GM04504 (cell line): Measurements from ENCODE around the gene MAP7.
"Not testable (repeated sequence)": the region's sequence is repeated elsewhere in the genome, so short reads cannot be mapped to it uniquely, and the experiment has no call there.

Experiments used
- DNase-seq: peaks from one replicate; pipeline ENCODE4 v3.0.0-alpha.2; 2012; ENCODE audit warnings: low read depth

The MAP7 gene

DNA sequence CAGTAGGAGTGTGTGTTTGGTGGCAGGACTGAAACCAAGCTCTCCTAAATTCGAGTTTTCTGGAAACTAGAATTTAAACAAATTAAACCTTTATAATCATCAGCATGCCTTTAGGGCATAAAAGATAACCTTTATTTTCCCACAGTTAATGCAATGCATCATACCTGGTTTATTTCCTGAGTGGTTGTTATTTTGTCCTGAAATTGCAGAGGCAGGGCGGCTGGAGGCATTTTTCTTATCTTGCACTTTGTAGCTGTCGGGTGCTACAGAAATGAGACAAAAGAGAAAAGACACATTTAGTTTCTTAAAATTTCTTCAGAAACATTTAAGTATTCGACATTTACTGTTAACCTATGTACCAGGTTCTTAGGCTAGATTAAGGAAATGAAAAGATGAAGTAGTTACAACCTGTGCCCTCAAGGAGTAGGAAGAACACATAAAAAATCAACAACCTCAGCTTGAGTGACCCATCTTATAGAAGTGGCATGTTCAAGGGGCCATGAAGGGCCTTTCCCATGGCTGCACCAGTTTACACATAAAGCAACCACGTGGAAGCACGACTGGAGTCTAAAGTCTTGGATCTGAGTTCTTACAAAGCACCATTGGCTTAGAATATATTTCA is 128.6 kb downstream of the MAP7 start:
- DNase-seq: no peak

DNA sequence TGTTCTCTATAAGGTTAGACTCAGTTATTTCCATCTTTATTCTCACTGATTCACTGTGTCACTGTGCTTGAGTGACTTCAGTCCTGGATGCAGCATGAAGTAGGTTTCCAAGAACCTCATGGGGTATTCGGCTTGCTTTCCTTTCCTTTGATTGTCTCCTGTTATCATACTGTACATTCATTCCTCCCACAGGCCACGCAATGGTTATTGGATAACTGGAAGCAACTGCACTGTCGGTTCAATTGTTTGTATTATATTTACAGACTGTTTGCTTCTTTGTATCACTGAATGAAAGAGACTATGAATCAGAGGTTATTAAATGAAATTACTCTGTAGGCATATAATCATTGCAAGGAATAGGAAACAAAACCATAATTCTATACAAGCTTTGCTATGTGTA is 129.4 kb downstream of the MAP7 start:
- no peak for DNase-seq

DNA sequence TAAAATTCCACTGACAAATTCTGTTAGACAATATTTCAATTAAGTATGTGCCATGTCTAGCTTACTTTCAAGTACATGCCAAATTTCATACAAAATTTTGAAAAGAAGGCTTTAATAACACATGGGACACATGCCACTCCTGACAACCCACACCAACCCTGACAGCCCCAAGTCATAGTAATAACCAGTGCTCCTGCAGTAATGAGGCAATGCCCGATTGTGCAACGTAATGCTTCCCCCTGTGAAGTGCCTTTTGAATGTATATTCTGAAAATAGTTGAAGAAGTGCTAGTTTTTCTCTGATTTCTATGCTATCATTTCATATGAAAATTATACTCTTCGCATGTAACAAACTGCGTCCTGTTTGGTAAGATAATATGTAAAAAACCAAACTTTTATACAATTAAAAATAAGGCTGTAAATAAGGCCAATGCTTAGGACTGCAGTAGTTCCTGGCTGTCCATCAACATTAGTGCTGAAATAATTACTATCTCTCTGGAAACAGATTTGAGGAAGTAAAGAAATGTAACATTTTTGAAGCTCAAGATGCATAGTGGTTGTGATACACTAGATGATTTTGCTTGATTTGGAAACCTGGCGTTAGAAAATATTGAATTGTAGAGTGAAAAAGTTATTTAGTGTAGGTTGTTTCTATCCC is 134.7 kb downstream of the MAP7 start:
- no peak for DNase-seq

DNA sequence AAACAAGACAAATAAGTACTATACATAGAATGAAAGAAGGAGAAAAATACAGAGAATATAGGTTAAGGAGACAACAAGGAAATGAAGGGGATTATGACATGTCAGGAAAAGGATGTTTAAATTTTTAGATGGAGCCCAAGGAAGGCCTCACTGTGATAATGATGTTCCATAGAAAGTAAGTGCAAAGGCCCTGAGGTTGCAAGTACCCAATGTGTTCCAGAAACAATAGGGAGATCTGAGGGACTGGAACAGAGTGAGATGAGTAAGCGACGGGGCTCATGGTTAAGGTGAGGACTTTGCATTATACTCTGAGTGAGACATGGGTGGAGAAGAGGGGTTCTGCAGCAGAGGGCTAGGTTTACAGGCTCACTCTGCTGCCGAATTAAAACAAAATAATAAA is 137.8 kb downstream of the MAP7 start:
- DNase-seq: no peak

DNA sequence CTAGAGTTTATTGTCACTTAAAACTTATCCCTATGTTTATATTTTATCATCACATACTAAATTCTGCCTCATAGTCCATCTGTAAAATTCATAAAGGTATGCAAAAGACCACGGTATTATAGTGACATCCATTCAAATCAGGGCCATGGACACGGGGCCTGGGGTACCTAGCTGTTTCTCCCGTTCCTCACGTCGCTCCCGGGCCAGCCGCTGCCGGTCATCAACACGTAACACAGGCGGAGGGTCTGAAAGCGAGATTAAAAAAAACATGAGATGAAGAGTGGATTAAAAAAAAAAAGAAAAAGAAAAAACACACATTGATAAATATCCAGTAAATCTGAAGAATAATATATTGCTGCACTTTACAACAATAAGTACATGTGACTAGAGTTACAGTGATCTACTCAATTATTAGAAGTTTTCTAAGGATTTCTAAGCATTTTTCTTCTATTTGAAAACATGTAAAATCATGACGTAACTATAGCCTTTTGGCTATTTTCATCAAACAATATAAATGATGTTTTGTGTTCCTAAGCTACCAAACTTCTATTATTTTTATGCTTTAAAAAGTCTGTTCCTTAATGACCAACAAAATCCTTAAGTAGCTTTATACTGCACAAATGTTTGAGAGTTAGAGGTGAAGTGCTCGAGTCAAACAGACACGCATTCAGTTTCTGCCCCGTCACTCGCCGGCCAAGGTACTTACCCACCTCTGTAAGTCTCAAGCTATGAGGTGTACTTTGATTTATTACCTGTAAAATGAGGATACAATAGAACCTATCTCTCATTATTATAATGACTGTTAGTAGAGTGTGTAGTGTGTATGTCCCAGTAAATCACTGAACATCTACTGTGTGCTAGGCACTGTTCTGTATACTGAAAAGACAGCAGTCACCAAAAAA is 138.5 kb downstream of the MAP7 start:
- no peak for DNase-seq

DNA sequence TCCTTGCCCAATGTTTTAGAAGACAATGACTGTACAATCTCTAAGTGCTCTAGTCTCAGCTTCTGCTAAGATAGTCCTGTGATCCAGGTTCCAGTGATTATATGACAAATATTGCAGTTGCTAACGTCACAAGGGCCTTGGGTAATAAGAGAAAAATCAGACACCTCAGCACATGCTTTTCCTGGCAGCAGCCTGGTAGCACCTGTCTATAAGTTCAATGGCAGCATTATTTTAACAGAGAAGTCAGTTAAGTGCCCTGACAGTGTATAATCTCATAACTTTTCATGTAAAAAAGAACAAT is 139.2 kb downstream of the MAP7 start:
- DNase-seq: no peak

DNA sequence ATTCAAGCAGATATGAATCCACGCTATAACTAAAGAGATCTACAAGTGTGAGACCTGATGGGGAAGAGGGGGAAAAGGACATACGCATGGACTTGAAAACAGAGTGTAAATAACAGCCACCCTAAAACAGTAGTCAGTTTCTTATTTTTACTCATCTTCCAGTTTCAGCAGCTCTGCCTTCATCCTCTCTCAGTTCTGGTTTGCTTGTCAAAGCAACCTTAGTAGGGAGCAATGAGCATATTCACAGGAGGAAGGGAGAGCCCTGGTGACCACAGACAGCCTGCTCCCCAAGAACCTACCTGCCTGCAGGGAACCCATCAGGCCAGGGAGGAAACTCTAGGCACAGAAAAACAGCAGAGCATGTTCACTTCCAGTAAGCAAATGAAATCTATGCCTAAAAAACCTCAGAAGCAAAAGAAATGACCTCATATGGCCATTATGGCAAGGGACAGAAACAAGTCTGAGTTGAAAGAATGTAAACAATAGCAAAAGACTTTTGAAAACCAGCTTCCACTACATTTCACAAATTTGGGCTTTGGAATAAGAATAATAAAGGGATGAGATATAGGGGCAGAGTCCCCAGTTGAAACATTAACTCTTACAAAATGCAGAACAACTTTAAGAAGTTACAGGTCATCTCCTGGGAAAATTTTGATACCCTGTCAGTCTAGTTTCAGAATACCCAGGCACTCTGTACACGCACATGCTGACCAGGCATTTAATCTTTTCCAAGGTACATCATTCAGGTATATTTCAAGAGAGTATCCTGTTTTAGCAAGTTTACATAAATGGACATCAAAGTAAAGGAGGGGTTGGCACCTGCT is 139.8 kb downstream of the MAP7 start:
- no peak for DNase-seq

DNA sequence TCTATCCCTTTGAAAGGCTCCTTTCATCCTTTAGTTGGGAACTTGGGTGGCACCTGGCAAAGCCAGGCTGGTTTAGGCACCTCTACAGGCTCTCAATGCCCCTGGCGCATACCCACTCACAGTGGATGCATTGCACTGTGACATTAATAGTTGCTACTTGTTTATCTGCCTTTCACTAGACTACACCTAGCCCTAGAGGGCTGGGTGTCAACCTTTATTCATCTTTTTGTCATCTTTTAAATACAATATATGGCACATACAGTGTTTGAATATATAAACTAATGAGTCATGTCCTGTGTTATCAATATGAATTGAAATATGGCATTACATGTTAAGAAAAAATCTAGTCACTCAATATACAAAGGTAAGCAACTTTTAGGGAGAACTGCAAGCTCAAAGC is 140.6 kb downstream of the MAP7 start:
- DNase-seq: no peak

DNA sequence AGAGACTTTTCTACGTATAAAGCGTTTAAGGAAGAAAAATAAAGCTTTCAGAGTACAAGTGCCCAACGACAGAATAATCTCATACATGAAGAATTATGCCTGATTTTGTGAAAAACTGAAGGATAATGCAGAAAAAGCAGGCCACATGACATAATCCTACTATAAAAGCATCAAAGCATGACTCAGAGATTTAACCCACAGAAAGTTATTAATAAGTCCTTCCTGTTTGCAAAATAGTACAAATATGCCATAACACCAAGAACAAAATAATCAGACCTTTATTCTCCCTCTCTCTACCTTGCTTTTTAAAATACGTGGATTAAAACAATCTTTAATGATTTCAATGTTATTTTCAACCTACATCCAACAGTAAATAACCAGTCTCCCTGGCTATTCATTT is 142.0 kb downstream of the MAP7 start:
- DNase-seq: no peak

DNA sequence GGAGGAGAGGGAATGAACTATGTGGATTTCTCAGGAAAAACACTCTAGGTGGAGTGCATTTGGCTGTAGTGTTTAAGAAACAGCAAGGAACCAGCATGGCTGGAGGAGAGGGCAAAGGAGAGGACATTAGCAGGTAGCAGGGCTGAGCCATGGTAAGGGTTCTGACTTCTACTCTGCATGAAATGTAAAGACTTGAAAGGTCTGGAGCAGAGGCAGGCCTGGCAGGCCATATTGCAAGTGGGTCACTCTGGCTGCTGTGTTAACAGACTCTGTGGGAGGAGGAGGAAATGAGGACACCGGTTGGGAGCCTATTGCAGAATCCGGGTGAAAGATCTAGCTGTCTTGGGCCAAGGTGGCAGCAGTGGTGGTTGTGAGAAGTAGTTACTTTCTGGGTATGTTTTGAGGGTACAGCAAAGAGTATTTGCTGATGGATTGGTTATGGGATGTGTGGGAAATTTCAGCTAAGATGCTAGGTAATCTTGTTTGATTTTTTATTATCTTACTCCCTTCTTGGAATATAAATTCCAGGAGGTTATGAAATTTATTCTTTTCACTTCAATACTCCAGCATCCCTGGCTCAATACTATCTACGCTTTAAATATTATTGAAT is 144.7 kb downstream of the MAP7 start:
- no peak for DNase-seq

DNA sequence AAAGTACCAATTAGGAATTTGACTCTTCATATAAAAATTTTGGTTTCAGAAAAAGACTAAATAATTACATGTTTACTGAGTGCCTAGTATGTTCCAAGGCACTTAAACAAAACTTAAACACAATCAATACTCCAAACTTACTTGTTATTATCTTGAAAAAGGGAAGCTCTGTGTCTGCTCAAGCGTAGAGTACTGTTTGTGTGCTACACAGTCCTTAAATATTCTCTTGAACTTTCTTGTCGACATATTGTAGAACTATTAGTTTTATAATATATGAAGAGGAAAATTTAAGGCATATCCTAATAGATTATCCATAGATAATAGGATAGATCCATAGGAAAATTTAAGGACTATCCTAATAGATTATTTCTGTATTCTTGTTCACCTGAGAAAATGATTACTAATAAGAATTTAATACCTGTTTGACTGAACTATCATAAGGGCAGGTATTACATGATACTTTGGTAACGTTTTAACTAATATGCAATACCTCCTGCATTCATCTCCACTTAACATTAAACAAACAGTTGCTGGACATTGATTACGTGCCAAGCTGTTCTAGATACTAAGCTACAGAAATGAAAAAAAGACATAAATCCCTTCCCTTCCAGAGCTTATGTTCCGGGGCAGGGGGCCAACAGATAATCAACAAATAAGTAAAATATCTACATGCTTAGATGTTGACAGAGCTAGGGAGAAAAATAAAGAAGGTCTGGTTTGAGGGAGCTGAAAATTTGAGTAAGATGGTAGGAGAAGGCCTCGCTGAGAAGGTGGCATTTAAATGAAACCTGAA is 145.4 kb downstream of the MAP7 start:
- no peak for DNase-seq

DNA sequence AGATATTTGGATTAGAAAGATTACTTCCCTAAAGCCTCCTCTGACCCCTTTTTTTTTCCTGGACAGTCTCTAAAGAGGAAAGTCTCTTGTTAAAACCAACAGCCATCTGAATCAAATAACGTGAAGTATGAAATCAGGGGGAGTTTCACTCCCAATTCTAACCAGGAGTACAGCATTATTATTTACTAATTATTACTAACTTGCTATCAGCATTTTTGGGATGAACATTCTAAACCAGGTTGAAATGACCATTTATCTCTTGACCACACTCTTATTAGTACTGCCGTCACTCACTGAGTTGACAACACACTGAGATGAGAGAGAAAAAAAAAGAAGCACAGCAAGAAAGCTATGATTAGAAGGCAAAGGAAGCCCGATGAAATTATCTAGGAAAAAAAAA is 146.2 kb downstream of the MAP7 start:
- no peak for DNase-seq

DNA sequence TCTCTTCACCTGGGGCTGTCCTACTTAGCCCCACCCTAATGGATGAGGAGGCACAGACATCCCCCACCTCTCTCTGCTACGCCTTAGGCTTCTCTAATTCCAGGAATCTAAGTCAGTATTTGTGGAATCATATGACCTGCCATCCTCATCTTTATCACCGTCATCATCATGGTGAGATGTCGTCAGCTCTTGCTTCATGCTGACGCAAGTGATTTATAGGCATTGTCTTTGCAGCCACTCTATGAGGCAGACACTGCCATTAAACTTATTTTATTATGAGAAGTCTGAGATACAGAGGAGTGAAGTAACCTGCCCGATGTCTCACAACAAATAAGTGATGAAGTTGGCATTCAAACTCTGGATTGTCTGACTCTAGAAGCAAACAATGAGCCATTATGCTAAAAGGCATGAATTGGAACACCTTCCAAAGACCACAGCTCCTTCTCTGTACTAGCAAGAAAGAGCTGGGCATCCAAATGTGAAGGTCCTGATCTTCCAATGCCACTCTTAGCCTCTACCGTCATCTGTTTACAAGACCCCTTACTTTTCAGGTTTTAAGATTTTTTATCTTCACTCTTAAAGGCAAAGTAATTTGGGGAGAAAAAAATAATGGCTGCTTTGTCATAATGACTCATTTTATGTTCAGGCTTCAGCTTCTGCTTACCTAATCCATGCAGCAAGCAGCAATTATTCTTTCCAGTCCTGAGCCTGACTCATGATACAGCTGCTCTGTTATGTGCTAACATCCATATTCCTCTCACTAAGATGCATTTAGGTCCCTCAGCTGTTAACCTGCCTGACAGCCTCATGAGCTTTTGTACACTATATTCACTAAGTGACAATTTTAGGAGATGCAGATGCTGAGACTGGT is 146.9 kb downstream of the MAP7 start:
- peak; percentile 85 for DNase-seq

DNA sequence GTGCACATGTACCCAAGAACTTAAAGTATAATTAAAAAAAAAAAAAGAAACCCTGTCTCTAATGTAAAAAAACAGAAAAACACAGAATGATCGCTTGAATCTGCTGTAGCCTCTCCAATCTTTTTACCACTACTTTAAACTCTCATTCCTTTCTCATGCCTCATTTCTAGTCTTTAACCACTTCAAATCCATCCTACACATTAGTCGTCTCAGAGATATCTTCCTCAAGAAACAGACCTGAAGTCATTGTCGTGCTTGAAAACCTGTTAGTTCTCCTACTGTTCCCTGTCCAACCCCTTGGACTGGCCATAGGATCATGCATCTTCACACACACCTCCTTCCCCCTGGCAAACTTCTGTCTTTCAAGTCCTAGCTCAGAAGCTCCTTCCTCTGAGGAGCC is 148.5 kb downstream of the MAP7 start:
- DNase-seq: no peak

DNA sequence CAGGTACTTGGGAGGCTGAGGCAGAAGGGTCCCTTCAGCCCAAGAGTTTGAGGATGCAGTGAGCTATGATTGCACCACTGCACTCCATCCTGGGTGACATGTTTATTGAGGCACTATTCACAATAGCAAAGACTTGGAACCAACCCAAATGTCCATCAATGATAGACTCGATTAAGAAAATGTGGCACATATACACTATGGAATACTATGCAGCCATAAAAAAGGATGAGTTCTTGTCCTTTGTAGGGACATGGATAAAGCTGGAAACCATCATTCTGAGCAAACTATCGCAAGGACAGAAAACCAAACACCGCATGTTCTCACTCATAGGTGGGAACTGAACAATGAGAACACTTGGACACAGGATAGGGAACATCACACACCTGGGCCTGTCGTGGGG is 149.0 kb downstream of the MAP7 start:
- DNase-seq: not testable (repeated sequence)

DNA sequence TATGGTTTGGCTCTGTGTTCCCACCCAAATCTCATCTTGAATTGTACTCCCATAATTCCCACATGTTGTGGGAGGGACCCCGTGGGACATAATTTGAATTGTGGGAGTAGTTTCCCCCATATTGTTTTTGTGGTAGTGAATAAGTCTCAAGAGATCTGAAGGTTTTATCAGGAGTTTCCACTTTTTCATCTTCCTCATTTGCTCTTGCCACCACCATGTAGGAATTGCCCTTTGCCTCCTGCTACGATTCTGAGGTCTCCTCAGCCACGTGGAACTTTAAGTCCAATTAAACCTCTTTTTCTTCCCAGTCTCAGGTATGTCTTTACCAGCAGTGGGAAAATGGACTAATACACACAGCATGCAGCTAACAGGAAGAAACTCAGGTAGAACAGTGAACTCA is 151.8 kb downstream of the MAP7 start:
- DNase-seq: no peak

DNA sequence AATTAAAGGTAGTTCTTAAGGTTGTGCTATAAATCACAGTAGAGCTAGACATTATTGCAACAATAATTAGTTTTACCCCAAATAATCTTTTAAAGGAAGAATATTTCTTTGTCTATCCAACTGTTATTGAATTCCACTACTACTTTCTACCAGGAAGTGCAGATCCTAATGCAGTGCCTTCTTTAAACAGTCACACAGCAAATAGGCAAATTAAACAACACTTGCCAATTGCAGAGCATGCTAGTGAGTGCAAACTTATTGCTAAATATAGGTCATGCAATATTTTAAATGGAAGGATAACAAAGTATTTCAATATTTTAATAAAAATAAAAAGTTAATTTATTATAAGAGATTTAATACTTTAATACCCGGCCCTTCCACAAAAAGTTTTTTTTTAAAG is 153.3 kb downstream of the MAP7 start:
- DNase-seq: no peak

DNA sequence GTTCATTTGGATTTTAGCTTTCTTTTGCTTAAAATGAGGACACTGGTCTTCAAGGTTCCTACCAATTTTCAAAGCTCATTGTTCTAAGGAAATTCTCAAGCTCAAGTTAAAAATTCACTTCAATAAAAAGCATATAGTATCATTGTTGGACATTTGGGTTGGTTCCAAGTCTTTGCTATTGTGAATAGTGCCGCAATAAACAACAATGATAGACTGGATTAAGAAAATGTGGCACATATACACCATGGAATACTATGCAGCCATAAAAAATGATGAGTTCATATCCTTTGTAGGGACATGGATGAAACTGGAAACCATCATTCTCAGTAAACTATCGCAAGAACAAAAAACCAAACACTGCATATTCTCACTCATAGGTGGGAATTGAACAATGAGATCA is 159.3 kb downstream of the MAP7 start:
- DNase-seq: not testable (repeated sequence)

DNA sequence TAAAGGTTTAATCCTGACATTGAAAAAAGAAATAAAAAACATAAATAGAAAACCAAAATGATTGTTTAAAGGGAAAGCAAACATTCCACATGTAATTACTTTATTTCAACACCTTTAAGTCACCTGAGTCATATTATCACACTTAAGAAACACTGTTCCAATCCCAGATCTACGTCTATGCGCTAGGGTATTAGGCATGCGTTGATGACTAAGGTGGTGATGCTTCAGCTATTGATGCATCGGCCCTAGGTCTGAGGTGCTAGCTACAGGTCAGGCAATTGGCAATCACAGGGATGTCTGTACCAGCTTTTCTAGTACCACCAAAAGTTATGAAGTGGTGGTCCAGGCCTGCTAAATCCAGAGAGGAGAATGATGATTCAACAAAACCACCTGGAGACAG is 162.9 kb downstream of the MAP7 start:
- DNase-seq: no peak

DNA sequence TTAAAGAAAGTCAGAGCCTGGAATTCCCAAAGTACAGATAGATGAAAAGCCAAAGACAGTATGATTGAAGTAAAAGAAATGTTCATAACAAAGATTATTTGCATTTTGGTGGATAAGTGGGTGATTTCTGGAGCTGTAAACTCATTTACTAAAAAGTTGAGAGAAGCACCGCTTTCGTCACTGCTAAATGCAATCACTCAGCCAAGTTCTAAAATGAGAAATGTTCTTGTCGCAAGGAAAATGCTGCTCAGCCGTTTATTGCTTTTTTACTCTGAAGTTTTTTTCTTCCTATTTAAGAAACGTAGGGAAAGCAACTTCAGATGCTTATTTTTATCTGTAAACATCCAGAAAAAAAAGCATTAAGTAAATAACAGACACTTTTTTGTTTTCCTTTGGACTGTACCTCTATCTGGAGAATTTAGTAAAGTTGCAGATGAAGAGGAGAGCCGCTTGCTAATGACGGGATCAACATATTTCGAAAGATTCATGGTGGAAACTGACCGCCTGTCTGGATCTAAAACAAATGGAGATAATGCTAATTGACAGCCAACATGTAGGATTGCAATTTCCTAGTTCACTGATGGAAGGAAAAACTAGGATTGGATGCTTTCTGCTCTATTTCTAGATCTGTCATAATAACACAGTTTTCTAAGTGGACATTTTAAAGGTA is 166.8 kb downstream of the MAP7 start:
- DNase-seq: no peak
